ENCODE results near the gene OR2A25.

The OR2A25 gene

DNA sequence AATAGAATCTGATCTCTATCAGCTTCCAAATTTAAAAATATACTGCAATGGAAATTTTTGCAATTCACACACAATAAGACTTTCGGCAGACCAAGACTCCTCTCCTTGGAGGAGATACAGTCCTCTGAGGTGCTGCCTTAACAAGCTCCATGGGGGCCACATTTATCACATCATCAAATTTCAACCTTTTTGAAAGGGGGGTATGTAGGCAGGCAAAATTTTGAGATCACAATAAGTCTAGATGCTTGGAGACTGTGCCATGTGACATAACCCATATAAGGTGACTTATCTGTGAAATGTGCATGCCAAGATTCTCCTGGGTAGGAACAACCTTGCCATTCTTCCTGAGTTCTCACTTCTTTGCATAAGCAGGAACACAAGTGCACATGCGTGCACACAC is 16.4 kb downstream of the OR2A25 start, which contains the start of gene OR2A12:
TSS of gene OR2A12 (plus strand) at position 301 of the 400 bp plus-strand sequence. CDS start 8,830 bp downstream, outside the sequence.
- DNase-seq = no peak

DNA sequence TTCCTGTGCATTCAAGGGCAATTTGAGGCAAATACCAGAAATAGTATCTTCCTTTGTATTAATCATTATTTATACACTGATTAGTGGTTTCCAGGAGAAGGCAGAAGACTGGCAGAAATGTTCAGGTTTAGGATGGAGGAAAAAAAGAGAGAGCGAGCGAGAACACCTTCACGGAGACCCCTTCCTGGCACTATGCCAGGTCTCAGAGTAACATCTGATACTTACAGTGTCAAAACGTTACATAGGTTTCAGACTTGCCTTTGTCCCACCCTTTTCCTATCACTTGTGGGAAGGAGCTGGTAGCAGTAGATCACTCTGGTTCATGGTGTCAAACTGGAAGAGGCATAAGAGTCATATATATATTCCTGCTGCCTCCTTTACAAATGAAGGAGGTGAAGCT is 17.1 kb downstream of the OR2A25 start:
- no peak for DNase-seq

DNA sequence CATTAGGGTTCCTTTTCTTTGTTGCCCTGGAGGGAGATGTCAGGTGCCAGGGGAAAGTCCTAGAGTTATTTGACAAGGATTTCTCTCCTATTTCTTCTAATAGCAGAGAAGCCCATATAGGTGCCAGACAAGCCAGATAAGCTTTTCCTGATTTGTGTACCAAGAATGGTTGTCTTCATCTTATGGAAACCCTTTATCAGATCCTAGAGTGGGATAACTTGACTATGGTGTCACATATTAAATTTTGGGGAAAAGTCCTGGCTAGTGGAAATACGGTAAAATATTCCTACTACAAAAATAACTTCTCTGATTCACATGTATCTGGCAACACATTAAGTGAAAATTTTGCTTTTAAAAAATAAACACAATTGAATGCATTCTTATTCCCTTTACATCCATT is 17.6 kb downstream of the OR2A25 start:
- DNase-seq = no peak

DNA sequence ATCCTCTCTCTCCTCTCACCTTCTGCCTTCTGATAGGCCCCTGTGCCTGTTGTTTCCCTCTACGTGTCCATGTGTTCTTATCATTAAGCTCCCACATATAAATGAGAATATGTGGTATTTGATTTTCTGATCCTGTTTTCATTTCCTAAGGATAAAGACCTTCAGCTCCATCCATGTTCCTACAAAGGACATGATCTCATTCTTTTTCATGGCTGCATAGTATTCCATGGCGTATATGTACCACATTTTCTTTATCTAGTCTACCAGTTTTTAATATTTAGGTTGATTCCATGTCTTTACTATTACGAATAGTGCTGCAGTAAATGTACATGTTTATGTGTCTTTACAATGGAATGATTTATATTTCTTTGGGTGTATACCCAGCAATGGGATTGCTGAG is 21.1 kb downstream of the OR2A25 start:
- no peak for DNase-seq

DNA sequence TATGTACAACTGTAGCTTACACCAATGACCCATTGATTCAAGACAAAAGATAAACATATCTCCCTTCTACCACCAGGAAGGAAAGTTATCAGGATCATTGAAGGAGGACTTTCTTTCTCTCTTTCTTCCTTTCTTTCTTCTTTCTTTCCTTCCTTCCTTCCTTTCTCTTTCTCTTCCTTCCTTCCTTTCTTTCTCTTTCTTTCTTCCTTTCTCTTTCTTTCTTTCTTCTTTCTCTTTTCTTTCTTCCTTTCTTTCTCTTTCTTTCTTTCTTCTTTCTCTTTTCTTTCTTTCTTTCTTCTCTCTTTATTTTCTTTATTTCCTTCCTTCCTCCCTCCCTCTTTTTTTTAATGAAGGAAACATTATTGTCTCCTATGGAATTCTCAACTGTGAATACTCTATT is 29.2 kb downstream of the OR2A25 start:
- no peak for DNase-seq

DNA sequence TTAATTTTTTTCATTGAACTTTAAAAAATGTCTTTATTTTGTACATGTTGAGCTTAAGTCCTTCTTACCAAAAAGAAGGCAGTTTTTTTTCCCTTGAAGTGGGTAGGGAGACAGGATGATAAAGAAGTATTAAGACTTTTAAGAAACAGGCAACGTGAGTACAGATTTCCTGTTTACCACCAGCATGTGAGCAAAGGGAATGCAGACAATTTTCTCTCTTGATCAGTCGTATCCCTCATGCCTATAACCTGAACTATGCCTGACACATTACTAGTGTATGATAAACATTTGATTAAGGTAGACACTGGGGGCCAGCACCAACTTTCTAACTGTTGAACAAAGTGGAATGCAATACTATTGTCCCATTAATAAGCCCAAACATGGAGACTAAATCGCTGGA is 31.0 kb downstream of the OR2A25 start:
- DNase-seq = no peak

DNA sequence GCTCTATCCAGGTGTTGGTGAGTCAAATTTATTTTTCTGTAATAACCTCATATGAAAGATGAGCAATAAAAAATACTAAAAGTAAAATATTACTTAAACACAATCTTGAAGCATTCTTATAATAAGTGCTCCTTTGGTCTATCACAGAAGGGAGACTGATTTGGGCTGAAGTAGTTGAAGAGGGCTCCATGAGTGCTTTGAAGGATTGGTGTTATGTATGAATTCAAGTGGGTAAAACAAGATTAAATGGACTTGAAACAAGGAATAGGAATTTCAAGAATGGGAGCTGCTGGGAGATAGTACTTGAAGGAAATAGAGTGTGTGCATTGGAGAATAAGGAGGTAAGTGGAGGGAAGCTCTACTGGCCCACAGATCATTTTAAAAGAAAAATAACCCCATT is 32.4 kb downstream of the OR2A25 start:
- no peak for DNase-seq

DNA sequence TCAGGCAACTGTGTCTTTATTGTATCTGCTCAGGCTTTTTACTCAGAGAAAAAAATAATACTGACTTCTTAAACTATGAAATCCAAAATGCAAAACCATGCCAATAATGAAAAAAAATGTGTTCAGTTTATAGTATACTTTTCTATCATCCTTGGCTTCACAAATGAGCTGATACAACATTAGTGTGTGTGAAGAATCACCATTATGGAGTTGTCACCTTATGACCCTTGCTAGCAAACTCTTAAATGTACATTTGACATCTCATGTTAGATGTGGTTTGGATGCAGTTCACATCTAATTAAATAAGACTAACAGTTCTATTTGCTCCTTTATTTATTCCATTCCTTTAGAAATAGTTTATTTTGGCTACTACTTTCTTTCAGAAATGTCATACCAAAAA is 35.6 kb downstream of the OR2A25 start:
- no peak for DNase-seq

DNA sequence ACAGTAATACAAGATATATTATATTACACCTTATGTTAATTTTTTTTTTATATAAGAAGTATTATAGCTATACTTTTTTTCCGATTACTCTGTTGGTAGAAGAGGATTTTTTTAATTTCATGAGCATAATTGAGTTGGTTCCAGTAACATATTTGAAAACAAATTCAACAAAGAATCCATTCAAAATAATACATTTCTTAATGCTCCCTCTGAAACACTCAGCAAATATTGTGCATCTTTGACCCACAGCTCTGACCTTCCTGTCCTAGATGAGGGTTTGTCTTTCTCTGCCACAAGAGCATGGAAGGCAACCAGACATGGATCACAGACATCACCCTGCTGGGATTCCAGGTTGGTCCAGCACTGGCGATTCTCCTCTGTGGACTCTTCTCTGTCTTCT is 39.7 kb downstream of the OR2A25 start, which contains the start of gene OR2A2:
TSS of gene OR2A2 (plus strand) at position 301 of the 400 bp plus-strand sequence. CDS start at position 301, 0 bp downstream.
- no peak for DNase-seq

DNA sequence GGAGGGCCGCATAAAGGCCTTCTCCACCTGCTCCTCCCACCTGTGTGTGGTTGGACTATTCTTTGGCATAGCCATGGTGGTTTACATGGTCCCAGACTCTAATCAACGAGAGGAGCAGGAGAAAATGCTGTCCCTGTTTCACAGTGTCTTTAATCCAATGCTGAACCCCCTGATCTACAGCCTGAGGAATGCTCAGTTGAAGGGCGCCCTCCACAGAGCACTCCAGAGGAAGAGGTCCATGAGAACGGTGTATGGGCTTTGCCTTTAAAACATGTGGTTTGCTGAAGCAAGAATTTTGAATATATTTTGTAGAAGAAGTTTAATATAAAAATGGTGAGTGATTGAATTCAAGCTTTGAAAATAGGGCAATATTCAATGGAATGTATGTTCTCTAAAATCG is 40.7 kb downstream of the OR2A25 start:
- no peak for DNase-seq

DNA sequence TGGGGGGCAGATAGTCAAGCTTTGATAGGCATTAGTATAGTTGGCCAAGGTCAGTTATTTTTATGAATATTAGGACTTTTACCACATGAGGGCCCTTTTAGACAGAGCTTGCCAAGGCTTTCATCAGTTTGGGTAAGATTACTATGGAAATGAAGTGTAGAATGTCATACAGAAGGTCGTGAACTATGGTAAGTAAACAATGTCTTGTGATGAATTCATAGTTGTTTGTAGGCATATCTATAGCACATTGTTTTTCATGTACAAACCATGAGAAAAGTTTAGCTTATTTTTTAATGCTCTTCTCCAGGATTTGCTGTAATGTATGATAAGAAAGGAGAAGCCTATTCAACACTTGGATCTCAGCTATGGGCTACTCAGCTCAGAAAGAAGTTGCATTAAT is 44.0 kb downstream of the OR2A25 start:
- no peak for DNase-seq

DNA sequence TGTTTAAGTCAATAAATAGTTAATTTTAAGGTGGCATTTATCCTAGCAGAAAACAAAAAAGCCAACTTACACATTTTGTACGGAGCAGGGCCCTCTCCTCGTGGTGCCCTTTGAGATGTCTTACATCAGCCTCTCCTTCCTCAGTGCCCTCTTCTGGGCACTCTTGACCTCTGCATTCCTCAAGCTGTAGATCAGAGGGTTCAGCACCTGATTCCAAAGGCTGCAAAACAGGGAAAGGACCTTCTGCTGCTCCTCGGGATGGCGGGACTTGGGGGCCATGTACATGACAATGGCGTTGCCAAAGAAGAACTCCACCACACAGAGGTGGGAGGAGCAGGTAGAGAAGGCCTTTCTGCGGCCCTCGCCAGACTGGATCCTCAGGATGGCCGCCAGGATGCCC is 48.7 kb downstream of the OR2A25 start:
- no peak for DNase-seq

DNA sequence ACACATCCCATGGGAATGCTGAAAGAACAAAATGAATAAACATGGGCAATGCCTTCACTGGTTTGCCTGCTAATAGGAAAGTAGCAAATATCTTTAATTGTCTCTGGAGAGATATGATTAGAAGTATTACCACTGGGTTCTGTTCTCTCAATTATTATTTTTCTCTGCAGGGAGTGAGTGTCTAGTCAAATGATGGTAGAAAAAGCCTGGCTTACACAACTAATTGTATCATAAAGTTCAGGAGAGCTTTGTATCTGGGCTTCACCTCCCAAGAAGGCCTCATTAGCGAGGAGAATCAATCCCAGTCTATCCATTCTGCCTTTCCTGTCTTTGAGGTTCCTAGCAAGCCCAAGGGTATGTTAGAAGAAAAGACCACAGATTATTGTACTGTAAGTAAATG is 53.3 kb downstream of the OR2A25 start, which contains the start of gene OR2A14:
TSS of gene OR2A14 (plus strand) at position 301 of the 400 bp plus-strand sequence. CDS start 5,937 bp downstream, outside the sequence.
- no peak for DNase-seq
